ENCODE measurements around the gene ADAMTS8.

Gene ADAMTS8

GRCh38 chr11:130388607-130389205 lies 39.7 kb downstream of the ADAMTS8 start:
- no peak overlapping the region for H3K4me3 ChIP-seq (ENCODE audit: low read depth, low read length)
- H3K9ac ChIP-seq (ENCODE audit: low read length), result no peak overlapping the region
- H3K36me3 ChIP-seq (ENCODE audit: control insufficient read depth, insufficient read depth, low read length), result no peaks in the 10 kb centered on the region
- no peaks in the 10 kb centered on the region for H3K9me3 ChIP-seq (ENCODE audit: control insufficient read depth, insufficient read depth, low read depth, low read length)
- no peak overlapping the region for H3K27ac ChIP-seq (ENCODE audit: low read depth, low read length)
- peaks cover 16% of the 10 kb centered on the region for H3K4me1 ChIP-seq (ENCODE audit: control insufficient read depth, insufficient read depth, low read length)
- peaks cover 6% of the 10 kb centered on the region for H3K27me3 ChIP-seq (ENCODE audit: control insufficient read depth, insufficient read depth, low read length)

GRCh38 chr11:130386056-130386455 lies 42.4 kb downstream of the ADAMTS8 start:
- H3K4me1 ChIP-seq (ENCODE audit: control insufficient read depth, insufficient read depth, low read length), result peaks cover 27% of the 10 kb centered on the region

GRCh38 chr11:130383344-130384211 lies 44.8 kb downstream of the ADAMTS8 start:
- peaks cover 7% of the 10 kb centered on the region for H3K9me3 ChIP-seq (ENCODE audit: control insufficient read depth, insufficient read depth, low read depth, low read length)
- H3K9ac ChIP-seq (ENCODE audit: low read length), result no peak overlapping the region
- H3K27ac ChIP-seq (ENCODE audit: low read depth, low read length), result peak overlapping the region; percentile 15
- H3K4me1 ChIP-seq (ENCODE audit: control insufficient read depth, insufficient read depth, low read length), result peaks cover 30% of the 10 kb centered on the region
- no peak overlapping the region for H3K4me3 ChIP-seq (ENCODE audit: low read depth, low read length)
- H3K36me3 ChIP-seq (ENCODE audit: control insufficient read depth, insufficient read depth, low read length), result no peaks in the 10 kb centered on the region
- H3K27me3 ChIP-seq (ENCODE audit: control insufficient read depth, insufficient read depth, low read length), result no peaks in the 10 kb centered on the region

More at GRCh38 chr11:130386056-130386455, 42.4 kb downstream of the ADAMTS8 start:
- no peak overlapping the region for H3K4me3 ChIP-seq (ENCODE audit: low read depth, low read length)
- no peaks in the 10 kb centered on the region for H3K9me3 ChIP-seq (ENCODE audit: control insufficient read depth, insufficient read depth, low read depth, low read length)
- no peaks in the 10 kb centered on the region for H3K36me3 ChIP-seq (ENCODE audit: control insufficient read depth, insufficient read depth, low read length)
- H3K9ac ChIP-seq (ENCODE audit: low read length), result no peak overlapping the region
- H3K27ac ChIP-seq (ENCODE audit: low read depth, low read length), result no peak overlapping the region
- no peaks in the 10 kb centered on the region for H3K27me3 ChIP-seq (ENCODE audit: control insufficient read depth, insufficient read depth, low read length)

- Histone ChIP-seq H3K27ac (ENCODE audit: low read depth, low read length) (no peak overlapping the region; the same call in 1 of the 2 replicates), H3K9ac (ENCODE audit: low read length) (no peak overlapping the region), H3K36me3 (ENCODE audit: control insufficient read depth, insufficient read depth, low read length) (no peaks in the 10 kb centered on the region), H3K4me1 (ENCODE audit: control insufficient read depth, insufficient read depth, low read length) (peaks cover 42% of the 10 kb centered on the region), H3K27me3 (ENCODE audit: control insufficient read depth, insufficient read depth, low read length) (no peaks in the 10 kb centered on the region), H3K4me3 (ENCODE audit: low read depth, low read length) (no peak overlapping the region), H3K9me3 (ENCODE audit: control insufficient read depth, insufficient read depth, low read depth, low read length) (peaks cover 7% of the 10 kb centered on the region)
Measured at GRCh38 chr11:130381317-130381716, 47.1 kb downstream of the ADAMTS8 start.

- no peaks in the 10 kb centered on the region for H3K27me3 ChIP-seq (ENCODE audit: control insufficient read depth, insufficient read depth, low read length)
- H3K4me3 ChIP-seq (ENCODE audit: low read depth, low read length), result no peak overlapping the region
- H3K27ac ChIP-seq (ENCODE audit: low read depth, low read length), result no peak overlapping the region; the same call in 1 of the 2 replicates
- H3K9me3 ChIP-seq (ENCODE audit: control insufficient read depth, insufficient read depth, low read depth, low read length), result peaks cover 7% of the 10 kb centered on the region
- no peaks in the 10 kb centered on the region for H3K36me3 ChIP-seq (ENCODE audit: control insufficient read depth, insufficient read depth, low read length)
- H3K4me1 ChIP-seq (ENCODE audit: control insufficient read depth, insufficient read depth, low read length), result peaks cover 42% of the 10 kb centered on the region
- no peak overlapping the region for H3K9ac ChIP-seq (ENCODE audit: low read length)
Measured at GRCh38 chr11:130380778-130381177, 47.6 kb downstream of the ADAMTS8 start.

GRCh38 chr11:130379276-130379675 lies 49.1 kb downstream of the ADAMTS8 start:
- Histone ChIP-seq H3K27me3 (ENCODE audit: control insufficient read depth, insufficient read depth, low read length) (no peaks in the 10 kb centered on the region), H3K9ac (ENCODE audit: low read length) (no peak overlapping the region), H3K36me3 (ENCODE audit: control insufficient read depth, insufficient read depth, low read length) (no peaks in the 10 kb centered on the region), H3K4me3 (ENCODE audit: low read depth, low read length) (no peak overlapping the region), H3K9me3 (ENCODE audit: control insufficient read depth, insufficient read depth, low read depth, low read length) (peaks cover 7% of the 10 kb centered on the region), H3K4me1 (ENCODE audit: control insufficient read depth, insufficient read depth, low read length) (peaks cover 42% of the 10 kb centered on the region), H3K27ac (ENCODE audit: low read depth, low read length) (peak overlapping the region; percentile 69; the same call in 1 of the 2 replicates)

GRCh38 chr11:130370845-130371590 lies 57.4 kb downstream of the ADAMTS8 start:
- no peak overlapping the region for H3K27ac ChIP-seq (ENCODE audit: low read depth, low read length)
- no peak overlapping the region for H3K4me3 ChIP-seq (ENCODE audit: low read depth, low read length)
- H3K27me3 ChIP-seq (ENCODE audit: control insufficient read depth, insufficient read depth, low read length), result no peaks in the 10 kb centered on the region
- H3K9me3 ChIP-seq (ENCODE audit: control insufficient read depth, insufficient read depth, low read depth, low read length), result no peaks in the 10 kb centered on the region
- H3K4me1 ChIP-seq (ENCODE audit: control insufficient read depth, insufficient read depth, low read length), result peaks cover 10% of the 10 kb centered on the region
- H3K9ac ChIP-seq (ENCODE audit: low read length), result no peak overlapping the region
- no peaks in the 10 kb centered on the region for H3K36me3 ChIP-seq (ENCODE audit: control insufficient read depth, insufficient read depth, low read length)

GRCh38 chr11:130369713-130370112 lies 58.7 kb downstream of the ADAMTS8 start:
- no peaks in the 10 kb centered on the region for H3K36me3 ChIP-seq (ENCODE audit: control insufficient read depth, insufficient read depth, low read length)
- H3K27me3 ChIP-seq (ENCODE audit: control insufficient read depth, insufficient read depth, low read length), result no peaks in the 10 kb centered on the region
- no peaks in the 10 kb centered on the region for H3K9me3 ChIP-seq (ENCODE audit: control insufficient read depth, insufficient read depth, low read depth, low read length)
- no peak overlapping the region for H3K9ac ChIP-seq (ENCODE audit: low read length)
- H3K27ac ChIP-seq (ENCODE audit: low read depth, low read length), result no peak overlapping the region
- H3K4me3 ChIP-seq (ENCODE audit: low read depth, low read length), result no peak overlapping the region
- peaks cover 10% of the 10 kb centered on the region for H3K4me1 ChIP-seq (ENCODE audit: control insufficient read depth, insufficient read depth, low read length)

GRCh38 chr11:130369141-130369691 lies 59.2 kb downstream of the ADAMTS8 start:
- Histone ChIP-seq H3K36me3 (ENCODE audit: control insufficient read depth, insufficient read depth, low read length) (no peaks in the 10 kb centered on the region), H3K27ac (ENCODE audit: low read depth, low read length) (no peak overlapping the region), H3K4me1 (ENCODE audit: control insufficient read depth, insufficient read depth, low read length) (peaks cover 10% of the 10 kb centered on the region), H3K4me3 (ENCODE audit: low read depth, low read length) (no peak overlapping the region), H3K27me3 (ENCODE audit: control insufficient read depth, insufficient read depth, low read length) (no peaks in the 10 kb centered on the region), H3K9me3 (ENCODE audit: control insufficient read depth, insufficient read depth, low read depth, low read length) (no peaks in the 10 kb centered on the region), H3K9ac (ENCODE audit: low read length) (no peak overlapping the region)

- Histone ChIP-seq H3K27me3 (ENCODE audit: control insufficient read depth, insufficient read depth, low read length) (no peaks in the 10 kb centered on the region), H3K4me1 (ENCODE audit: control insufficient read depth, insufficient read depth, low read length) (no peaks in the 10 kb centered on the region), H3K9me3 (ENCODE audit: control insufficient read depth, insufficient read depth, low read depth, low read length) (peaks cover 23% of the 10 kb centered on the region), H3K9ac (ENCODE audit: low read length) (no peak overlapping the region), H3K4me3 (ENCODE audit: low read depth, low read length) (no peak overlapping the region), H3K27ac (ENCODE audit: low read depth, low read length) (no peak overlapping the region), H3K36me3 (ENCODE audit: control insufficient read depth, insufficient read depth, low read length) (no peaks in the 10 kb centered on the region)
Measured at GRCh38 chr11:130359419-130359818, 69.0 kb downstream of the ADAMTS8 start.

Data from HUES6 (cell line).